HL-60 (cell line): ENCODE measurements around the gene SIGLEC14.

Source experiments
- GABPA ChIP-seq: IDR thresholded peaks from 2 replicates; pipeline ENCODE4 v1.6.1; 2012; ENCODE audit warnings: low read depth
- POLR2AphosphoS5 ChIP-seq: IDR thresholded peaks from 2 replicates; pipeline ENCODE4 v1.6.1; 2012; ENCODE audit warnings: low read depth
- SPI1 ChIP-seq: IDR thresholded peaks from 2 replicates; pipeline ENCODE4 v1.6.1; 2012; ENCODE audit warnings: low read depth, mild to moderate bottlenecking, borderline replicate concordance
- TF ChIP-seq, protein P1 (sequence below): IDR thresholded peaks from one replicate; pipeline ENCODE4 v1.5.1; 2011; ENCODE audit warnings: low read length, control low read depth, inconsistent platforms; ENCODE audit not compliant: insufficient read depth
- TF ChIP-seq, protein P2 (sequence below): IDR thresholded peaks from 2 replicates; pipeline ENCODE4 v1.6.1; 2012; ENCODE audit warnings: low read depth; ENCODE audit not compliant: insufficient replicate concordance

DNA sequence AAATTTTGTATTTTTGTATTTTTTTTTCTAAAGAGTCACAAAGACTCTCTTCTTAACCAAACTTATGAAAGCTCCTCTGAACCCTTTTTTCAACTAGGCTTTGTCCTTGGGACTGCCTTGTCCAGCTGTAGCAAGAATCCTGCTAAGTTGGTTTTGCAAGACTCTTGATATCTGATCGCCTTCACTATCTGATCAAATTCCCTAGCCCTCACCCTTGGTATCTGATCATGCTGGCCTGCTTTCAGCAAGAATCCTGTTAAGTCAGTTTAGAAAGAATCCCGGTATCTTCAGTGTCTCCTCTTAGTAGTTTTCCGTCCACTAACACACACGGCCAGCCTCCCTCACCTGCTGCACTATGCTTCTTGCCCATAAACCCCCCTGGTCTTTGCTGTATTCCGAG lies 14.5 kb downstream of the SIGLEC14 start:
- TF ChIP-seq, protein P1, sequence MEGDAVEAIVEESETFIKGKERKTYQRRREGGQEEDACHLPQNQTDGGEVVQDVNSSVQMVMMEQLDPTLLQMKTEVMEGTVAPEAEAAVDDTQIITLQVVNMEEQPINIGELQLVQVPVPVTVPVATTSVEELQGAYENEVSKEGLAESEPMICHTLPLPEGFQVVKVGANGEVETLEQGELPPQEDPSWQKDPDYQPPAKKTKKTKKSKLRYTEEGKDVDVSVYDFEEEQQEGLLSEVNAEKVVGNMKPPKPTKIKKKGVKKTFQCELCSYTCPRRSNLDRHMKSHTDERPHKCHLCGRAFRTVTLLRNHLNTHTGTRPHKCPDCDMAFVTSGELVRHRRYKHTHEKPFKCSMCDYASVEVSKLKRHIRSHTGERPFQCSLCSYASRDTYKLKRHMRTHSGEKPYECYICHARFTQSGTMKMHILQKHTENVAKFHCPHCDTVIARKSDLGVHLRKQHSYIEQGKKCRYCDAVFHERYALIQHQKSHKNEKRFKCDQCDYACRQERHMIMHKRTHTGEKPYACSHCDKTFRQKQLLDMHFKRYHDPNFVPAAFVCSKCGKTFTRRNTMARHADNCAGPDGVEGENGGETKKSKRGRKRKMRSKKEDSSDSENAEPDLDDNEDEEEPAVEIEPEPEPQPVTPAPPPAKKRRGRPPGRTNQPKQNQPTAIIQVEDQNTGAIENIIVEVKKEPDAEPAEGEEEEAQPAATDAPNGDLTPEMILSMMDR: no peak
- TF ChIP-seq SPI1 (no peak), POLR2AphosphoS5 (no peak), GABPA (no peak)
- TF ChIP-seq, protein P2, sequence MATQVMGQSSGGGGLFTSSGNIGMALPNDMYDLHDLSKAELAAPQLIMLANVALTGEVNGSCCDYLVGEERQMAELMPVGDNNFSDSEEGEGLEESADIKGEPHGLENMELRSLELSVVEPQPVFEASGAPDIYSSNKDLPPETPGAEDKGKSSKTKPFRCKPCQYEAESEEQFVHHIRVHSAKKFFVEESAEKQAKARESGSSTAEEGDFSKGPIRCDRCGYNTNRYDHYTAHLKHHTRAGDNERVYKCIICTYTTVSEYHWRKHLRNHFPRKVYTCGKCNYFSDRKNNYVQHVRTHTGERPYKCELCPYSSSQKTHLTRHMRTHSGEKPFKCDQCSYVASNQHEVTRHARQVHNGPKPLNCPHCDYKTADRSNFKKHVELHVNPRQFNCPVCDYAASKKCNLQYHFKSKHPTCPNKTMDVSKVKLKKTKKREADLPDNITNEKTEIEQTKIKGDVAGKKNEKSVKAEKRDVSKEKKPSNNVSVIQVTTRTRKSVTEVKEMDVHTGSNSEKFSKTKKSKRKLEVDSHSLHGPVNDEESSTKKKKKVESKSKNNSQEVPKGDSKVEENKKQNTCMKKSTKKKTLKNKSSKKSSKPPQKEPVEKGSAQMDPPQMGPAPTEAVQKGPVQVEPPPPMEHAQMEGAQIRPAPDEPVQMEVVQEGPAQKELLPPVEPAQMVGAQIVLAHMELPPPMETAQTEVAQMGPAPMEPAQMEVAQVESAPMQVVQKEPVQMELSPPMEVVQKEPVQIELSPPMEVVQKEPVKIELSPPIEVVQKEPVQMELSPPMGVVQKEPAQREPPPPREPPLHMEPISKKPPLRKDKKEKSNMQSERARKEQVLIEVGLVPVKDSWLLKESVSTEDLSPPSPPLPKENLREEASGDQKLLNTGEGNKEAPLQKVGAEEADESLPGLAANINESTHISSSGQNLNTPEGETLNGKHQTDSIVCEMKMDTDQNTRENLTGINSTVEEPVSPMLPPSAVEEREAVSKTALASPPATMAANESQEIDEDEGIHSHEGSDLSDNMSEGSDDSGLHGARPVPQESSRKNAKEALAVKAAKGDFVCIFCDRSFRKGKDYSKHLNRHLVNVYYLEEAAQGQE: no peak
